CD4-positive, alpha-beta T cell treated with Interleukin-17A for 4 hours (primary cell): ENCODE results near the gene NUDT3.
"Not testable (repeated sequence)": the region's sequence is repeated elsewhere in the genome, so short reads cannot be mapped to it uniquely, and the experiment has no call there.

Source experiments
- DNase-seq: peaks from one replicate; pipeline ENCODE4 v3.0.0-alpha.2; 2020; ENCODE audit warnings: mixed read lengths

Gene NUDT3

GRCh38 chr6:34392497-34393190 is at the start of gene NUDT3:
TSS of gene NUDT3 (minus strand) at chr6:34392669. CDS start at chr6:34392362, 307 bp downstream.
- peak; percentile 92 for DNase-seq

GRCh38 chr6:34441526-34441925 is 49.1 kb upstream of the NUDT3 start:
- no peak for DNase-seq

GRCh38 chr6:34439442-34439841 is 47.0 kb upstream of the NUDT3 start:
- no peak for DNase-seq

- no peak for DNase-seq
Observed at GRCh38 chr6:34438705-34439104, 46.2 kb upstream of the NUDT3 start.

- DNase-seq: no peak
Observed at GRCh38 chr6:34437644-34437970, 45.1 kb upstream of the NUDT3 start.

GRCh38 chr6:34436803-34437643 is 44.6 kb upstream of the NUDT3 start:
- DNase-seq: no peak

GRCh38 chr6:34435916-34436315 is 43.4 kb upstream of the NUDT3 start:
- no peak for DNase-seq

- DNase-seq: peak; percentile 95
Observed at GRCh38 chr6:34425498-34426410, 33.3 kb upstream of the NUDT3 start, which contains the start of gene RPS10. TSS of gene RPS10 (minus strand) at chr6:34426069. CDS start at chr6:34425221, 848 bp downstream.

- DNase-seq: peak; percentile 3
Observed at GRCh38 chr6:34425132-34425497, 32.6 kb upstream of the NUDT3 start.

- no peak for DNase-seq
Observed at GRCh38 chr6:34424200-34425131, 32.0 kb upstream of the NUDT3 start.

GRCh38 chr6:34423254-34423653 is 30.8 kb upstream of the NUDT3 start:
- no peak for DNase-seq

- no peak for DNase-seq
Observed at GRCh38 chr6:34418367-34418766, 25.9 kb upstream of the NUDT3 start.

- DNase-seq: no peak
Observed at GRCh38 chr6:34416877-34417371, 24.5 kb upstream of the NUDT3 start.

GRCh38 chr6:34414999-34415858 is 22.8 kb upstream of the NUDT3 start:
- DNase-seq: peak; percentile 61

- no peak for DNase-seq
Observed at GRCh38 chr6:34412643-34413214, 20.3 kb upstream of the NUDT3 start.

- no peak for DNase-seq
Observed at GRCh38 chr6:34412016-34412415, 19.5 kb upstream of the NUDT3 start.

GRCh38 chr6:34407915-34408314 is 15.4 kb upstream of the NUDT3 start:
- DNase-seq: not testable (repeated sequence)

- no peak for DNase-seq
Observed at GRCh38 chr6:34396518-34396917, 4.0 kb upstream of the NUDT3 start.

GRCh38 chr6:34393966-34394305 is 1.5 kb upstream of the NUDT3 start:
- no peak for DNase-seq

GRCh38 chr6:34393191-34393965 is 909 bp upstream of the NUDT3 start:
- DNase-seq: peak; percentile 39
